NCI-H2107 treated with DMSO at 0.1 percent for 48 hours (cell line): Measurements from ENCODE around the gene ATP1A3.
"Not testable (repeated sequence)": the region's sequence is repeated elsewhere in the genome, so short reads cannot be mapped to it uniquely, and the experiment has no call there.

ENCODE experiments used
- DNase-seq: peaks from one replicate; lab custom pipeline; 2025; ENCODE audit not compliant: unreplicated experiment; lab: John Stamatoyannopoulos, UW

The ATP1A3 gene

DNA sequence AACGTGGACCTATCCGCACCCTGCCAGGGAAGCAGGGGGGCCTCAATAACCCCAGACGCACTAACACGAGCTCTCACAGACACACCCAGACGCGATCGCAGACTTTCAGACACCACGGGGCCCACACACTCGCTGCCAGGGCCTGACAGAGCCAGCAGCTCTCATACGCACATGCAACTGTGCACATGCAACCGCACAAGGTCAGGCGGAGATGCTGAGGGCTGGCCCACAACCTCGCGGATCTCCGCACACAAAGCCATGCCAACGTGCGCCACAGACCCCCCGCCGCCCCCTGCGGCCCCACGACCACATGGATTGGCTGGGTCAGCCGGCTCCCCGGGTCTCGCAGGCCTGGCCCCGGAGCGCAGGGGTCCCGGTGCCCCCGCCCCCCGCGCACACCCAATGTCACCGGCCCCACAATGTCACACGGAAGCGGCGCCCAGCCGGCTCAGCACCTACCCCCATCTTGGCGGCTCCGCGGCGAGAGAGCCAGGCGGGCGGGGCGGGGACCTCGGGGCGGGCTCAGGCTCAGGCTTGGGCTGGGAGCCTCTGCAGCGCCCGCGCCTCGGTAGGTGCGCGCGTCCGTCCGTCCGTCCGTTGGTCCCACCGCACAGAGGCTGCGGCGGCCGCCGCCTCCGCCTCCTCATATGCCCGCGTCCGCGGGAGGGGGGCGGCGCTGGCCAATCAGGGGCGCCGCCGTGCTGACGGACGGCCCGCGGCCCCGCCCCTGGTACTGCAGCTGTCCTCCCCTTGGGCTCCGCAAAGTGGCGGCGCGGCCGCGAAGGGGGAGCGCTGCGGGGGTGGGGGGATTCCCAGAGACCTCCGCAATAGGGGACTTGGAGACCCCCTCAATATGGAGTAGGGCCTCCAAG is at the start of gene ATP1A3:
Gene ATP1A3, minus strand, starts transcription at position 619 of the 872 bp plus-strand sequence. Its CDS starts 154 bp downstream, at position 465.
- no peak for DNase-seq

DNA sequence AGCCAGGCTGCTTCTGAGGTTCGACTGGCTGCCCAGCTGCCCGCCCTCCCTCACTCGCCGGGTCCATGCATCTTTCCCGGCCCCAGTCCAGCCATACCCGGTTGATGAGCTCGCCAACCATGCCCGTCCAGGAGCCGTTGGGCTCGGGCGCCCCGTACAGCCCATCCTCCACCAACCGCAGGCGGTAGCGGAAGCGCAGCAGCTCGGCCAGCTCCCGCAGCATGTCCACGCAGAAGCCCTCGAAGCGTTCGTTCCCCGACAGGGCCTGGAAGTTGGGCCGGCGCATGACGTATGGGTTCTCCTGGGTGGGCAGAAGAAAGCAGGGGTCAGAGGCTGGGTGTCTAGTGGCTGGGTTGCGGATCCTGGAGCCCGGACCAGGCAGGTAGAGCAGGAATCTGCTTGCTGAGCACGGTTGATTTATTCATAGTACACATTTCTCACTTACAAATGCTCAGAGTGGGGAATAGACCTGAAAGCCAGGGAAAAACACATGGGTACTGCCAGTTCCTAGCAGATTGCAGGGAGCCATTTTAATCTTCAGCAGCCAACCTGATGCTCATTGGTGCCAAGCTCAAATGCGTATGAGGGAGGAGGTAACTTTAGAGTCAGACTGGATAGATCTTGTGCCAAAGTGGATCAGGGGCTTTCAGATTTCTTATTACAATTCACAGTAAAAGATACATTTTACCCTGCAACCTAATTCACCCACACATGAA is 48.6 kb upstream of the ATP1A3 start:
- DNase-seq: no peak

DNA sequence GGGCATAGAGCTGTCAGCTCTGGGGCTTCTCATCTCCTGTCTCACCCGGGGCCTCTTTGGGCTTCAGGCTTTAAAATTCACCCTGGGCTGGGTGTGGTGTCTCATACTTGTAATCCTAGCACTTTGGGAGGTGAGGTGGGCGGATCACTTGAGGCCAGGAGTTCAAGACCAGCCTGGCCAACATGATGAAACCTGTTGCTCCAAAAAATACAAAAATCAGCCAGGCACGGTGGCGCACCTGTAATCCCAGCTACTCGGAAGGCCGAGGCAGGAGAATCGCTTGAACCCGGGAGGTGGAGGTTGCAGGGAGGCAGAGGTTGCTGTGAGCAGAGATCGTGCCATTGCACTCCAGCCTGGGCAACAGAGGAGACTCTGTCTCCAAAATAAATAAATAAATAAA is 46.5 kb upstream of the ATP1A3 start:
- not testable (repeated sequence) for DNase-seq

DNA sequence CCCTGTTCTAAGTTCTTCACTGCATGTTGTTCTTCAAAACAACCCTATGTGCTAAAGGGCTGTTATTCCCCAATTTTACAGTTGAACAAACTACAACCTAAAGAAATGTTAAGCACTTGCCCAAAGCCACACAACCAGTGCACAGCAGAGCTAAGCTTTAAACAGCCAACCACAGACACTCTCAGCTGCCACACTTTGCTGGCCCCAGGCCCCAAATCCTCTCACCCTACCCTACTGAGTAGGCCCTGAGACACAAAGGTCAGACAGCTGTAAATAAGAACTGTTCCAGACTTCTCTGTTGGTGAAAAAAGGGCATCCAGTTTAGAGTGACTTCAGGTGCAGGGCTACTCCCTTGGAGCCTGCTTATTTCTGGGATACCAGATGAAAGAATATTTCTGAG is 46.0 kb upstream of the ATP1A3 start:
- DNase-seq: no peak

DNA sequence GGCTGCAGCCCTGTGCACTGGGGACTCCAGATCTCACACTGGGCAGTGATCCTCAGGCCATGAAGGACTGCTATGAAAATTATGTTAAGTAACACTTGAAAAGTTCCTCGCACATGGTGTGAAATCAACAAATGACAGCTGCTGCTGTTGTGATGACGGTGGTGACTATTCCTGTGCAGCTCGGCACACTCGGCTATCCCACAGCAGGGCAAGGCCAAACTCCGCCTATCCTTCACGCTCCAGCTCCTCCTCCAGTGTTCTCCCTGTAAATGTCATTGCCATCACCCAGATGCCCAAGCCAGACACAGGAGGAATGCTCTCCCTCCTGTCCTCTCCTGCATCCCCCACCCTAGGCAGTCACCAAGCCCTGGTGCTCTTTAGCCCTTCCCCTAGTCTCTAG is 44.6 kb upstream of the ATP1A3 start:
- peak; percentile 69 for DNase-seq

DNA sequence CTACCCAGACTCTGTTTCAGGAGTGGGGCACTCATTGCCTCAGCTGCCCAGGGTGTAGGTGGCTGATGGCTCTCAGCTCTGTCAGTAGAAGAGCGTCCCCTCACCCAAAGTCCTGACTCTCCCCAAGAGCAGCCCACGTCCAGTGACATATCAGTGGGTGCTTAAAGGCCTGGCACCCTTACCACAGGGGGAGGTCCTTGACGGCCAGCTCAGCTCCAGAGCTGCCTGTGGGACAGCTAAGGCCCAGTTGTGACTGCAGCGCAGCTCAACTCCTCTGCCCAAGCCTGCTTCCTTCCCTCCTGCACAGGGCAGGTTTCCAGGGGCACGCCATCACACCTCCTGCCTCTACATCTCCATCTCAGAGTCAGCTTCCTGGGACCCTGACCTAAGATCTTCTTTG is 43.6 kb upstream of the ATP1A3 start:
- DNase-seq: no peak

DNA sequence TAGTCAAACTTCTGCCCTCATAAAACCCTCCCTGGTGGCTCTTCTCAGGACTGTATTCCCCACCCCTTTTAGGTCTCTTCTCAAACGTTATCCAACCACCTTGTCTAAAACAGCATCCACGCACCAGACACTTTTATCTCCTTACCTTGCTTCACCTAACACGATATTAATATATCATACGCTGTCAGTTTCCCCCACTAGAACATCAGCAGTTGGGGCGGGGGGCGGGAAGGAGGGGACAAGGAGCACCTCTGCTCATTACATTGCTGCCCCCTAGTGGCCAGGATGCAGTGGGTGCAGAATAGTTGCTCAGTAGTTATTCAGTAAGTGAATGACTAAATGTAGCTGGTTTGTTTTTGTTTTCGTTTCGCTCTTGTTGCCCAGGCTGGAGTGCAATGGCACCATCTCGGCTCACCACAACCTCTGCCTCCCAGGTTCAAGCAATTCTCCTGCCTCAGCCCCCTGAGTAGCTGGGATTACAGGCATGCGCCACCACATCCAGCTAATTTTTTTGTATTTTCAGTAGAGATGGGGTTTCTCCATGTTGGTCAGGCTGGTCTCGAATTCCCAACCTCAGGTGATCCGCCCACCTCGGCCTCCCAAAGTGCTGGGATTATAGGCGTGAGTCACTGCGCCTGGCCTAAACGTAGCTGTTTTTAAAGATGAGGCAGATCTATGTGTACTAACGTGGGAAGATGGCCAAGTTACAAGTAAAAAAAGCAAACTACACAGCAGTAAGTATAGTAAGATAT is 40.8 kb upstream of the ATP1A3 start:
- DNase-seq: peak; percentile 25

DNA sequence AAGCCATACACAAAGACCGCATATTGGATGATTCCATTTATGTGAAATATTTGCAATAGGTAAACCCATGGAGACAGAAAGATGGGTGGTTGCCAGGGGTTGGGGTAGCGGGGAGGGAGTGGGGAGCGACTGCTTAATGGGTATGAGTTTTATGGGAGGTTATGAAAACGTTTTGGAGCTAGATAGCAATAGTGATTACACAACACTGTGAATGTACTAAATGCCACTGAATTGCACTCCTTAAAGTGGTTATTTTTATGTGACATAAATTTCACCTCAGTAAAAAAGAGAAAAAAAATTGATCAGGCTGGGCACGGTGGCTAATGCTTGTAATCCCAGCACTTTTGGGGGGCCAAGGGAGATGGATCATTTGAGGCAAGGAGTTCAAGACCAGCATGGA is 39.4 kb upstream of the ATP1A3 start:
- DNase-seq: no peak

DNA sequence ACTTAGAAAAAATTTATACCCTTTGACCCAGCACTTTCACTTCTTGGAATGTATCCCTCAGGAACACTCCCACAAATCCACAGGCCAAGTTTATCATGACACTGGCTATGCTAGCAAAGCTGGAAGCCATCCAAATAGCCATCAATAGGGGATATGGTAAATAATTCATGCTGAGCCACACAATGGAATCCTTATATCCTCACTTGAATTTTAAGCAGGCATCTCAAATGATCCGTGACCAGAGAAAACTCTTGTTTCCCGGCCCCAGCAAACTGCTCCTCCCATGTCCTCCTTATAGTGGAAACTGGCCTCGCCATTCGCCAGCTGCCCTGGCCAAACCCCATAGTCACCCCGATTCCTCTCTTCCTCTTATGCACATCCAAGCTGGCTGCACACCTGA is 38.4 kb upstream of the ATP1A3 start:
- peak; percentile 91 for DNase-seq

DNA sequence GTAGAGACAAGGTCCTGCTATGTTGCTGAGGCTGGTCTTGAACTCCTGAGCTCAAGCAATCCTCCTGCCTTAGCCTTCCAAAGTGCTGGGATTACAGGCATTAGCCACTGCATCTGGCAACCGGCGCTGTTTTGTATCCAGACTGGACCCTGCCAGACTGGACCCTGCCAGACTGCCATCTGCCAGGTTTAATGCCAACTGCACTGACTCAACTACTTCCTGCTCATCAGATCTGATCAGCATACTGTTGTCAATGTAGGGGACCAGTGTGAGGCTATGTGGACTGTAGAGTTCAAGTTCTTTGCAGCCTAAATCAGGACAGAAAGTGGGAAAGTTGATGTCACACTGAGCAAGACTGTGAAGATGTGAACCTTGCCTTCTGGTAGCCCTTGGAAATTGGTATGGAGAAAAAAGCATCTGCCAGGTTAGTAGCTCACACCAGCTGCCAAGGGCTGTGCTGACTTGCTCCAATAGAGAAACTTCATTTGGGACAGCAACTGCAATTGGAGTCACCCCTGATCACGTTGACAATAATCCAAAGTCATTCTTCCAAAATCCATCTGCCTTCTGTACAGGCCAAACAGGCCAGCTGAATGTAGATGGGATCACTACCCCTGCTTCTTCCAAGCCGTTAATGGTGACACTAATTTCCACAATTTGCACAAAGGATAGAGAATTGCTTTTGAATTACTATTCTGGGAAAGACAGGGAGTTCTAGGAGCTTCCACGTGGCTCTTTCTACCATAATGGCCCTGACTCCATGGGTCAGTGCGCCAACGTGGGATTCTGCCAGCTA is 36.8 kb upstream of the ATP1A3 start:
- no peak for DNase-seq

DNA sequence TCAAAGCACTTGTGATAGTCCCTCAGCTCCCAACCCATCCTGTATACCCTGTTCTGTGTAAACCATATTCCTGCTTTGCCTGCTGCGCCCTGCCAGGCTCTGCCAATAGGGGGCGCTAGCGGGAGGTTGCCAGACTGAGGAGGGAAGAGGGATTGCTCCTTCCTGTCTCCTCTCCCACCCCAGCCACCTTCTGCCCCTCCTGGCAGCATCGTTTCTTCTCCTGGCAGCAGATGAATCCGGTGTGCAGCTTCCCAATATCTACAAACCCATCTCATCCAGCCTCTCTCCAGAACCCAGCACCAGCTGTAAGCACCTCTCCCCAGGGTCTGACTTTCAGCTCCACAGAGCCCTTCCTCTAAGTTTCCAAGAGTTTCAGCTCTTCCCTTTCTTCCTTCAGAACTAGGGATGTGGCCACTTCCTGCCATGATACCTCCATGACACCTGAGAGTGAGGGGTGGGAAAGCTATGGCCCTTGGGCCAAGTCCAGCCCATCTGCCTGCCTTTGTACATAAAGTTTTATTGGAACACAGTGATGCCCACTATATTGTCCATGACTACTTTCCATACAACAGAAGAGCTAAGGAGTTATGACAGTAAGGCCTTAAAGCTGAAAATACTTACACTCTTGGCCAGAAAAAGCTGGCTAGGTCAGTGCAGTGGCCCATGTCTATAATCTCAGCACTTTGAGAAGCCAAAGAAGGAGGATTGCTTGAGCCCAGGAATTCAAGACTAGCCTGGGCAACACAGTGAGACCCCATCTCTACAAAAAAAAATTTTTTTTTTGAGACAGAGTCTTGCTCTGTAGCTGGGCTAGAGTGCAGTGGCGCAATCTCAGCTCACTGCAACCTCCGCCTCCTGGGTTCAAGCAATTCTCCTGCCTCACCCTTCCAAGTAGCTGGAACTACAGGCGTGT is 34.5 kb upstream of the ATP1A3 start:
- no peak for DNase-seq

DNA sequence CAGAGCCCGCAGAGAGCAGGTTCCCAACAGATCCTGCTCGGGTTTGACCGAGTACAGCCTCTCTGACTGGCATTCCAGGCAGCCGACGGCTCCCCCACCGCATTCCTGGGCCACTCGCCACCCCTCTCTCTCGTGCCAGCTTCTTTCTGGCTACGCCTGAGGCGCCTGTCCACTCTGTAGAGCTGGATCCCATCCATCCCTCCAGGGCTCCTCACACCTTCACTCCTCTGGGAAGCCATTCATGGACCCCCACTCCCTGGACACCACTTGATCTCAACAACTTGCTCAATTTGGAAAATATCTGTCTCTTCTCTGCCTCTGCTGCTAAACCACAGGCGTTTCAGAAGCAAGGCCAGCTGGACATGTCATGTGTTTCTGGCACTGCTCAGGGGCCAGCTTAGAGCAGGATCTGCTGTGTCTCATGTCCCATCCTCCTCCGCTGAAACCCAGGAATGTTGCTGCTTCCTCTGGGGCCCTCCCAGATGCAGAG is 30.6 kb upstream of the ATP1A3 start:
- DNase-seq: no peak

DNA sequence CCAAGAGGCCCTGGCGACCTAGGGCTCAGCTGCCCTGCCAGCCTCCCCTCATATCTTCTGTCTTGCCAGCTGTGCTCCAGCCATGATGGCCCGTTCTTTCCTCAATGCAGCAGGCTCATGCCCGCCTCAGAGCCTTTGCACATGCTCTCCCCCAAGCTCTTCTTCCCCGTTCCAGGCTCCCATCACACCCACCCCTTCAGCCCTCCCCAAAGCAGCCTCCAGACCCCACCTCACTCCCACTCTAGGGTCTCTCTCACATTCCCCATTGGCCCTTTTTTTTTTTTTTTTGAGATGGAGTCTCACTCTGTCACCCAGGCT is 29.9 kb upstream of the ATP1A3 start:
- DNase-seq: no peak

DNA sequence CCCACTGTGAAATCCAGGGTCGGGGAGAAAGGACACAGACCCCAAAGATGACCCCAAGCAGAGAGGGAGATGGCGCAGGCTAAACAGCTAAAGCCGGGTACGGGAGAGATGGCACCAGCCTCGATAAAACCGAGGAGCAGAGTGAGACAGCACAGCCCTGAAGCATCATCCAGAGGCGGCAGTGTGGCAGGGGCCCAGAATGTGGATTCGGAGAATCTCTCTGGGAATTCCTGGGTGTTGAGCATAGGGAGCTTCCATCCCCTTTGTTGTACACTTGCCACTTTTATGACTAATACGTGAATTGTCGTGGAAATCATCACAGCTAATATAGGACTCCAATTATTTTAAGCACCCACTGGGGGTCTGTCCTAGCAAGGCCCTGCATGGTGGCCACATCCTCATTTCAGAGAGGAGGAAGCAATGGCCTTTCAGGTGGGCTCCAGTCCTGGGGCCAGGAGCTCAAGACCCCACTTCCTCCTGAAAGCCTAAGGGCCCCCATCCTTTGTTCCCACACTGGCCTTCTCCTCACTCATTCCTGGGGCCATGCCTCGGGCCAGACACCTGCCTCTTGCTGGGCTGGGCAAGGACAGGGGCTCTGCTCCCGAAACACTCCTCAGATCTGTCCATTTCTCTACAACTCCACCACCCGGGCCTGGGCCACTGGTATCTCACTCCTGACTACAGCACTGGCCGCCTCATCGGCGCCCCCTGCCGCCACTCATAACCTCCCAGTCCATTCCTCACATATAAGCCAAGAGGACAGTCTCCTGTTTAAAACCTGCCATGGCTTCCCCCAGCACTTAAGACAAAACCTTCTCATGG is 29.3 kb upstream of the ATP1A3 start:
- no peak for DNase-seq

DNA sequence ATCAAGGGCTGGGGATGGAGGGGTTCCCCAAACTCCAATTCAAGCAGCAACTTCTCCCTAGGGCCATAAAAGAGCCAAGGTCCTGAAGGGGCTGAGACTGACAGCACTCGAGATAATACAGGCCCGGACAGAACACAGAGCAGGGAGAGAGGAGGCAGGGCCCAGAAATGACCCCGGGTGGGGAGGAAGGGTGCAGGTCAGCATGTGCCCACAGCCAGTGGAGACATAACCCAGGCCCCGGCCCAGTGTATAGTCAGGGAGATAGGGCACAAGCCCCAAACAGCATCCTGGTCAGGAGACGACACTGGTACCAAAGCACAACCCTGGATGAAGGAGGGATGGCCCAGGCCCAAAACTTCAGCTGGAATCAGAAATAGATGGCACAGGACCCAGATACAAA is 28.6 kb upstream of the ATP1A3 start:
- DNase-seq: no peak

DNA sequence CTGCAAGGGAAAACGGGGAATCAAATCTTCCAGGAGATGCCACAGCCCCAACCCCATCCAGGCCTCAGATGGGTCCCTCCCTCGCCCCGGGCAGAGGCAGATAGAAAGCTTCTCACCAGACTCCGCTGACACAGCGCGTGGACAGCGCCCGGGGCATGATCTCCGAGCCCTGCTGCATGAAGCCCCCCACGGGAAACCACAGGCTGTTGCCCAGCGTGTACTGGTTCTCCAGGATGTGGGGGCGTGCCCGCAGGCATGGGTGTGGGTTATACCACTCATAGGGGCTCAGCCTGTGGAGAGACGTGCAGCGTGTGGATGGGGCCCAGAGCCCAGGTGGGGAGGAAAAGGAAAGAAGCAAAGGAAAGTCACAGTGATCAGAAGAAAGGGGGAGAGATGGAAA is 27.2 kb upstream of the ATP1A3 start:
- no peak for DNase-seq

DNA sequence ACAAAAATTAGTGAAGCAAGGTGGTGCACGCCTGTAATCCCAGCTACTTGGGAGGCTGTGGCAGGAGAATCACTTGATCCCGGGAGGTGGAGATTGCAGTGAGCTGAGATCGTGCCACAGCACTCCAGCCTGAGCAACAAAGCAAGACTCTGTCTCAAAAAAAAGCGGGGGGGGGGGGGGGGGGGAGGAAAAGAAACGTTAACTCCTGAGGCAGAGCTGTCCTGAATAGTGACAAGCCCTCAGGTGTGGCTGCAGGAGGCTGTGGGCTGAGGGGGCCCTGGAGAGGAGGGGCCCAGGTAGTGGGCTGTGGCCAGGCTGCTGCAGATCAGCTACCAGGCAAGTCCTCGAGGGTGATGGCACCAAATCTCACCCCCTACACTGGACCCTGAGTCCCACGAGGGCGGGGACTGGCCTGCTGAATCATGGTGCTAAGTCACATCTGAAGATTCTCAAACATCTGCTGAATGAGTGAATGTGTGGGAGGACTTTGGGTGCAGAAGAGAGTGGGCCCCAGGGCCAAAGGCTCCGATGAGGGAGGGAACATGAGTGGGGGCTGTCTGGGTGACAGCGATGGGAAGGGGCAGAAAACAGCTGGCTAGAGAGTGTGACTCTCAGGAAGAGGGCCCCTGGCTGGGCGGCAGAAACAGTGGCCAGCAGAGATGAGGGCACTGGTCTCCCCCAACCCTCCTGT is 24.6 kb upstream of the ATP1A3 start:
- DNase-seq: no peak

DNA sequence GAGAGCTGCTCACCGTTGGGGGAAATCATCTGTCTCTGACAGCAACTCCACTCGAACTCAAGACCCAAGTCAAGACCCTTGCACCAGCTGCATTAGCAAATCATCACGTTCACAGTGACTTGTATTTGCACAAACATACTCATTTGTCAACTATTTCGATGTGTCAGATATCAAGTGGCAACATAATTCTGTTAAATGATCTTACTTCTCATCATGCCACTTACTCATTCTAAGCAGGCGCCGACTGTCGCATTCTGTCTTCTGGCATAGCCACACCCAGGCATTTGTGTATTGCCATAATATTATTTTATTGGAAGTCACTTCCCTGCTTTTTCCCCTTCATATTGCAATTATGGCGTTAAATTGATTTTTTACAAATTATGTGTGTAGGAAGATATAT is 23.0 kb upstream of the ATP1A3 start:
- DNase-seq: no peak
